Renal cortical epithelial cell (primary cell): Measurements from ENCODE around the gene GPR157. TPM values are rescaled to one million over a fixed set of nuclear protein-coding genes. Genes with fewer than 3 reads are reported as not detected.

Source experiments
- DNase-seq: peaks from one replicate; pipeline ENCODE4 v3.0.0-alpha.2; 2011; ENCODE audit warnings: low read depth
- total RNA-seq: library from RNA; depleted of rRNA; stranded (reverse); fragments of >200 nt; gene quantifications from 2 replicates; pipeline ENCODE4 v1.2.3, GENCODE V29; 2014

The GPR157 gene
- total RNA-seq, 1 donor from 2014 or later = 4.6 TPM

- DNase-seq = peak; percentile 28
Observed at GRCh38 chr1:9062846-9063245, 66.1 kb downstream of the GPR157 start.

DNA sequence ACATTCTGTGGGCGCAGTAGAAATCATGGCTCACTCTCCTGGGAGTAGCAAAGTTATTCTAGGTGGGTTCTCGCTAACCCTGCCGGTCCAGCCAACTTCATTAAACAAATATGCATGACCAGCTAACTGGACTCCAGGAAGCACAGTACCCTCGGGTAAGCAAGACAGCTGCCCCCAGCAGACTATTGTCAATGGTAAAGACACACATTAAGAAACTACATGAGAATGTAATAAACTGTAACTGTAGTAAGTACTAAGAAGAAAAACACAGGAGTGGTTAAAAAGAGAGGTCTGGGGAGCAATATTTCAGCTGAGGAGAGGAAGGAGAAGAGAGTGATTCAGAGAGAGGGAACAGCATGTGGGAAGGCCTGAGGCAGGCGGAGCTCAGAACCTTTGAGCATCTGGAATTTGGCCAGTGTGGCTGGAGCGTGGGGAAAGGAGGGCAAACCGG, 66.9 kb downstream of the GPR157 start:
- DNase-seq = peak; percentile 72

GRCh38 chr1:9061252-9061960, 67.5 kb downstream of the GPR157 start:
- peak; percentile 35 for DNase-seq

- no peak for DNase-seq
Observed at GRCh38 chr1:9059891-9060744, 68.8 kb downstream of the GPR157 start.

DNA sequence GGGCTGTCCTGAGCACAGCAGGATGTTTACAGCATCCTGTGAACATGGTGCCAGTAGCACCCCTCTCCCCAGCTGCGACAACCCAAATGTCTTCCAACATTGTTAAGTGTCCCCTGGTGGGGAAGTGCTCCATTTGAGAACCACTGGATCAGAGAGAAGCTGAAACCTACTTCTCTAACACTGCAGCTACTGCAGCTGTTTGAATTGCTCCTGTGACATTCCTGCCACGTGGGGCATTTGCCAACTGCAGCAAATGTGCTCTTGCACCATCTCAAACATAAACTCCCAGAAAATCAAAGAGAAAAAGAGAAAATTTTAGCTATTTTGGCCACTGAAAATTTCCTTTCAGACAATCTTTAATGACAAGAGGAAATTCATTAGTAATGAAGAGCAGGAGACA, 70.4 kb downstream of the GPR157 start:
- peak; percentile 38 for DNase-seq

GRCh38 chr1:9057851-9058250, 71.1 kb downstream of the GPR157 start:
- DNase-seq = no peak

GRCh38 chr1:9052272-9053049, 76.4 kb downstream of the GPR157 start:
- DNase-seq = no peak

GRCh38 chr1:9051379-9051778, 77.5 kb downstream of the GPR157 start:
- DNase-seq = no peak

DNA sequence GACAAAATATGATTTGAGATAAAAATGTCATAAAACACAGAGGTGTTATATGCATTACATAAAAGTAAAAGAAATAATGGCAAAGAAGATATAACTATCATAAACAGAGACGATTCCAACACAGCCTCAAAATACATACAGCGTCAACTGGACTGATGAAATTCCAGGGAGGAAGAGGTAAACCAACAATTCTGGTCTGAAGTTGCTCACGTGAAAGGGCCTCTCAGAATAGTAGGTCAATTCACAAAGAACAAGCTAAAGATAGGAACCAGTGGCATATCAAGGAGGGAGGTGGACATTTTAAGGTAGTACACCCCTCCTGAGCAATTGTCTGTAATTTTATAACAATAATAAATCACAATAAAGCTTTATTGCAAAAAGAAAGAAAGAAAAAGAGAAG, 78.1 kb downstream of the GPR157 start:
- no peak for DNase-seq

Other genes with a start within 250 kb of the GPR157 start
- not detected in 2 replicates for gene CA6, start 183.2 kb downstream of the GPR157 start, total RNA-seq
- gene SLC2A7, start 102.7 kb downstream of the GPR157 start, total RNA-seq = not detected in 2 replicates
- gene SLC2A5, start 59.5 kb downstream of the GPR157 start, total RNA-seq = 1.6 TPM in 1 of 2 replicates, not detected in the other
- 14.8 and 31.5 TPM in 2 replicates for gene H6PD, start 105.7 kb upstream of the GPR157 start, total RNA-seq
- 22.4 and 34.7 TPM in 2 replicates for gene SPSB1, start 163.8 kb upstream of the GPR157 start, total RNA-seq